Chondrocyte (in vitro differentiated cells): Measurements from ENCODE around the gene PRDM9. TPM values are rescaled to one million over a fixed set of nuclear protein-coding genes. Genes with fewer than 3 reads are reported as not detected.

Experiments used
- DNase-seq: peaks from one replicate; pipeline ENCODE4 v3.0.0; 2021; ENCODE audit warnings: mixed read lengths, low spot score
- H3K27ac Mint-ChIP-seq: one replicate; pipeline ENCODE4 v1.8.0; 2021; ENCODE audit warnings: mild to moderate bottlenecking, moderate library complexity, mixed read lengths; ENCODE audit not compliant: unreplicated experiment
- H3K27me3 Mint-ChIP-seq: 2 replicates; pipeline ENCODE4 v1.8.0; 2021; ENCODE audit warnings: low read depth, mixed read lengths
- H3K36me3 Mint-ChIP-seq: 2 replicates; pipeline ENCODE4 v1.8.0; 2021; ENCODE audit warnings: low read depth, mixed read lengths
- H3K4me1 Mint-ChIP-seq: 2 replicates; pipeline ENCODE4 v1.8.0; 2021; ENCODE audit warnings: low read depth, mild to moderate bottlenecking, mixed read lengths
- H3K4me3 Mint-ChIP-seq: one replicate; pipeline ENCODE4 v1.8.0; 2021; ENCODE audit warnings: mild to moderate bottlenecking, moderate library complexity, mixed read lengths; ENCODE audit not compliant: unreplicated experiment
- H3K9me3 Mint-ChIP-seq: 2 replicates; pipeline ENCODE4 v1.8.0; 2021; ENCODE audit warnings: low read depth, mixed read lengths
- total RNA-seq: library from RNA; stranded (reverse); gene quantifications from 3 replicates; pipeline ENCODE4 v1.2.1, GENCODE V29; 2021
- TF ChIP-seq, protein P1 (sequence below): fragments of 200-600 bp; sonication (generic); IDR thresholded peaks from 2 replicates; pipeline ENCODE4 v1.5.0; 2021; ENCODE audit warnings: antibody characterized with exemption, mild to moderate bottlenecking, moderate library complexity

Gene PRDM9
- total RNA-seq, 1 donor from 2014 or later, result not detected

DNA sequence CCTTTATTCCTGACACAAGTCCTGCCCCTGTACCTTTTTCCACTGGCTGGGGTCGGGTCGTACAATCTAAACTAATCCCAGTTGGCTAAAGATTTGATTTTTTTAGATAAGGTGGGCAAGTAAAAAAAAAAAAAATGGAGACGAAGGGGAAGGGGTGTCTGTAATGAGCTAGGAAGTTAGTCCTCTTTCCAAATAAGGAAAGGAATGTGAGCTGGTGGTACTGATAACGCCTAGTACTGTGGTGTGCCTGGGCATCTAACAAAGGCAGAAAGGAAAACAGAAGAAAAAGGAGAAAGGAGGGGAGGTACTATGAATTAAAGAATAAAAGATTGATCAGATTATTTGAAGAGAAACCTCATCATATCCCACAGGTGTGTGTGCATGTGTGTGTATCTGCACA, 21.3 kb downstream of the PRDM9 start:
- TF ChIP-seq, protein P1, sequence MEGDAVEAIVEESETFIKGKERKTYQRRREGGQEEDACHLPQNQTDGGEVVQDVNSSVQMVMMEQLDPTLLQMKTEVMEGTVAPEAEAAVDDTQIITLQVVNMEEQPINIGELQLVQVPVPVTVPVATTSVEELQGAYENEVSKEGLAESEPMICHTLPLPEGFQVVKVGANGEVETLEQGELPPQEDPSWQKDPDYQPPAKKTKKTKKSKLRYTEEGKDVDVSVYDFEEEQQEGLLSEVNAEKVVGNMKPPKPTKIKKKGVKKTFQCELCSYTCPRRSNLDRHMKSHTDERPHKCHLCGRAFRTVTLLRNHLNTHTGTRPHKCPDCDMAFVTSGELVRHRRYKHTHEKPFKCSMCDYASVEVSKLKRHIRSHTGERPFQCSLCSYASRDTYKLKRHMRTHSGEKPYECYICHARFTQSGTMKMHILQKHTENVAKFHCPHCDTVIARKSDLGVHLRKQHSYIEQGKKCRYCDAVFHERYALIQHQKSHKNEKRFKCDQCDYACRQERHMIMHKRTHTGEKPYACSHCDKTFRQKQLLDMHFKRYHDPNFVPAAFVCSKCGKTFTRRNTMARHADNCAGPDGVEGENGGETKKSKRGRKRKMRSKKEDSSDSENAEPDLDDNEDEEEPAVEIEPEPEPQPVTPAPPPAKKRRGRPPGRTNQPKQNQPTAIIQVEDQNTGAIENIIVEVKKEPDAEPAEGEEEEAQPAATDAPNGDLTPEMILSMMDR, result no peak
- Mint-ChIP-seq H3K27ac (no peak overlapping the region), H3K9me3 (peaks cover 7% of the 10 kb centered on the region), H3K36me3 (no peaks in the 10 kb centered on the region), H3K4me3 (no peak overlapping the region), H3K27me3 (peaks cover 2% of the 10 kb centered on the region), H3K4me1 (peaks cover 3% of the 10 kb centered on the region)
- DNase-seq, result no peak

DNA sequence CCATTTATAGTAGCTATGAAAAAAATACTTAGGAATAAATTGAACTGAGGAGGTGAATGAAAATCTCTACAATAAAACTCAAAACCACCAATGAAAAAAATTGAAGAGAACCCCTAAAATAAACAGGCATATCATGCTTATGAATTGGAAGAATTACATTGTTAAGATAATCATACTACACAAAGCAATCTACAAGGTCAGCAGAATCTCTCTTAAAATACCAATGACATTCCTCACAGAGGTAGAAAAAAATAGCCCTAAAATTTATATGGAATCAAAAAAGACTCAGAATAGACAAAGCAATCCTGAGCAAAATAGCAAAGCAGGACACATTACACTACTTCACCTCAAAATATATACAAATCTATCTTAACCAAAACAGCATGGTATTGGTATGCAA, 23.2 kb downstream of the PRDM9 start:
- Mint-ChIP-seq H3K27ac (no peak overlapping the region), H3K36me3 (no peaks in the 10 kb centered on the region), H3K4me1 (peaks cover 3% of the 10 kb centered on the region), H3K9me3 (peaks cover 7% of the 10 kb centered on the region), H3K4me3 (no peak overlapping the region), H3K27me3 (peaks cover 3% of the 10 kb centered on the region)
- TF ChIP-seq, protein P1, result no peak
- no peak for DNase-seq

DNA sequence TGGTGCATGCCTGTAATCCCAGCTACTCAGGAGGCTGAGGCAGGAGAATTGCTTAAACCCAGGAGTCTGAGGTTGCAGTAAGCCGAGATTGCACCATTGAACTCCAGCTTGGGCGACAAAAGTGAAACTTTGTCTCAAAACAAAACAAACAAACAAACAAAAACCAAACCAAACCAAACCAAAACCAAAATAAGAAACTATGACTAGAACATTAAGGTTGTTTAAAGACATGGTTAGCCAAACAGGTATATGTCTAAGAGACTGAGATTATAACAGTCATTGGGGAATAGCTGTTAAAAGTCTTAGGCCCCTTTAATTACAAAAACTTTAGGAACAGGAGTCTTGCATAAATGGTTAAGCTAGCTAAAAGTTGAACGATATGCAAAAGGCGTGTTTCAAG, 63.6 kb downstream of the PRDM9 start:
- no peak overlapping the region for H3K27ac Mint-ChIP-seq
- no peak for DNase-seq
- H3K27me3 Mint-ChIP-seq, result no peaks in the 10 kb centered on the region
- no peaks in the 10 kb centered on the region for H3K4me1 Mint-ChIP-seq
- peaks cover 2% of the 10 kb centered on the region for H3K9me3 Mint-ChIP-seq
- H3K4me3 Mint-ChIP-seq, result no peak overlapping the region
- TF ChIP-seq, protein P1, result no peak
- H3K36me3 Mint-ChIP-seq, result no peaks in the 10 kb centered on the region
